IPS DF 19.7 (cell line): ENCODE measurements around the gene CD37.
"Not testable (repeated sequence)": the region's sequence is repeated elsewhere in the genome, so short reads cannot be mapped to it uniquely, and the experiment has no call there.

Experiments used
- DNase-seq: peaks from one replicate; pipeline ENCODE4 v3.0.0-alpha.2; 2013; ENCODE audit warnings: low read depth, low spot score

The CD37 gene

DNA sequence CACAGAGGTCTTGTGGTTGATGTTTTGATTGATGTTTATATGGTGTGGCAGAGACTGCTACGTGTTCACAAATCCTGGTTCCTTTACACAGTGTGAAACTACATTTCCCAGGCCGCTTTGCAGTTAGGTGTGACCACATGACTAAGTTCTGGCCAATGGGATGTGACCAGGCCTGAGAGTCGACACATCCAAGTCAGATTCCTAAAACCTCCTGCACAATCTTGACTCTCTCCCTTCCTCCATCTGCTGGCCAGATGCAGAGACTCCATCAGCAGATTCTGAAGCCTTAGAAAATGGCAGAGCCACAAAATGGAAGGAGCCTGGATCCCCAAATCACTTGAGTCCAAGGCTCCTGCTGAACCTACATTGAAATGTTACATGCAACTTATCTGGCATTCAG, 12.6 kb downstream of the CD37 start:
- no peak for DNase-seq

DNA sequence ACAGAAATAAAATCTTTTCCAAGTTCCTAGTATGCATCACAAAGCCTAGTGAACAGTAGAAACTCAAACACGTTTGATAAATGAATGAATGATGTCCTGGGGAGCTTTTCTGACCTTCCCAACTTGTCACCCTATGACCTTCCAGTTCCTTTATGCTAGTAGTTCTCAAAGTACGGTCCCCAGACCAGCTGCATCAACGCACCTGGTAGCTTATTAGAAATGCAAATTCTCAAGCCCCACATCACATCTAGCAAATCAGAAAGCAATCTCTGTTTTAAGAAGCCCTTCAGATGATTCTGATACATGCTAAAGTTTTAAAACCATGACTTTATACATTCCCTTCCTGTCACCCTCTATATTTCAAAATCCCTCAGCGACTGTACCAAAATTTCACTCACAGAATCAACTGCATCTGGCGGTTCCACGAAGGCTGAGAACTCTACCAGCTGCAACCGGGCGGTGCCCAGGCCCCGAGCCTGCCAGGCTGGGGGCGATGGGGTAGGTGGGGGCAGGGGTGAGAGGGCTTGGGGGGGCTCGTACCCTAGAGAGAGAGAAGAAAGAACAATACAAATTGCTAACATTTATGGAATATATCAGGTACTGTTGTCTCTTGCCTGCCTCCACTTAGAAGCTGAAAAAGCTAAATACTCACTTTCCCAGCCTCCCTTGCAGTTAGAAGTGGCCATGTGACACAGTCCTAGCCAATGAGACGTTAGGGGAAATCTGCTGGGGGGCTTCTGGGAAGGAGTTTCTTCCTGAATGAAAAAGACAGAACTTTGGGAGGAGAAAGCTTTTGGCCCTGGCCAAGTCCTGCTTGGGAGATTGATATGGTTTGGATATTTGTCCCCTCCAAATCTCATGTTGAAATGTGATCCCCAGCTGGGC, 13.3 kb downstream of the CD37 start:
- DNase-seq, result no peak

DNA sequence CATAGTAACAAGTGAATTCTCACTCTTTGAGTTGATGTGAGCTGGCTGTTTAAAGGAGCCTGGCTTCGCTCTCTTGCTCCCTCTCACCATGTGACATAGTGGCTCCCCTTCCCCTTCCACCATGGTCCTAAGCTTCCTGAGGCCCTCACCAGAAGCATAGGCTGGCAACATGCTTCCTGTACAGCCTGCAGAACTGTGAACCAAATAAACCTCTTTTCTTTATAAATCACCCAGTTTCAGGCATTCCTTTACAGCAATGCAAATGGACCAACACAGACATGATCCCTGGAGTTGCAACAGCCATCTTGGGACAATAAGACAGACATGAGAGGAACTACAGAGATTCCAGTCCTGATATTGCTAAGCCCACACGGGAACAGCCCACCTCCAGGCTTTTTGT, 14.4 kb downstream of the CD37 start:
- DNase-seq, result no peak

DNA sequence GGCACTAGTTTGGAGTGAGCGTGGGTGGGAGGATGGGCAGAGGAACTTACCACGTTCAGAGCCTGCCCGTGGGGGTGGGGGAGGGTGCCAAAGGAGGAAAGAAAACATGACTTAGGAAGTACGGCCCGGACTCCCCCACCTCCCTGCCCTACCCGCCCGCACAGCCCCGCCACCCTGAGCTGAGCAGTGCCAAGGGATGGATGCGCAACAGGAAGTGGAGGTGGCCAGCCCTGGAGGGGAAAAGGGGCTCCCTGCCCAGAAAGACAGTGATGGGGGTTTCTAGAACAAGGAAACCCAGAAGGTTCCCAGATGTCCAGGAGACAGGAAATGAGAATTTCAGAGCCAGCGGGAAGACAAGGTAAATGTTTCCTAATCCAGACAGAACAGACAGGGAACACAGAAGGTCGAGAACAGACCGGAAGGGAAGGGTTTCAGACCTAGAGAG, 20.7 kb downstream of the CD37 start:
- DNase-seq, result no peak

DNA sequence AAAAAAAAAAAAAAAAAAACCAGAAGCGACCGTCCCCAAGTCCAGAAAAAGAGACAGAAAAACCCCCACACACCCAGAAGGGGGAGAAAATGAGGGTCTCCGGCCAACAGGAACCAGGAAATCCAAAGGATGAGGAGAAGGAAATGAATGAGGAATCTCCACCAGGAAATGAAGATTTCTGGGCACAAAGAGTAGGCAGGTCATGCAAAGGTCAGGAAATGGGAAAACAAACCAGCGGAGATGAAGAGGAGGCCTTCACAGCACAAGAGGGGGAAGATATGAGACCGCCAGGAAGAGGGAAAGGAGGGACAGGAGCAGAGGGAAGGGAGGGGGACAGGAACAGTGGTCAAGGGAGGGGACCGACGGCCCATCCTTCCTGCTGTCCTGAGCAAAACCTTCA, 21.2 kb downstream of the CD37 start:
- DNase-seq, result no peak

DNA sequence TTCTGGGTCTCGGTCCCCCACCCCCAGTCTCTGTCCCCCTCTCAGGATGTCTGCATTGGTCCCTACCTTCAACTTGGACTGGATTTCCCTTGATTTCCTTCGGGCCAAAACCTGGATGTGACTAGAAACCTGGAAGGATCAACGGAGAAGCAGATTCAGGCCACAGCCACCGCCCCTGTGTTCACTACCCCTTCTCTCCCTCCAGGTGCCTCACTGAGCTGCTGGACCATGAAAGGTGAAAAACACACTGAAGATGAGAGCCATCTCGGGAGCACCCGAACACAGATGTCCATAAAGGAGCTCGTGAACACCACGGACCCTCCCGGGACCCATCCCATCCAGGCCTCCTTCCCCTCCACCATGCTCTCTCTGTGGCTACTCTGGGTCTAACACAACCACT, 22.0 kb downstream of the CD37 start:
- no peak for DNase-seq

DNA sequence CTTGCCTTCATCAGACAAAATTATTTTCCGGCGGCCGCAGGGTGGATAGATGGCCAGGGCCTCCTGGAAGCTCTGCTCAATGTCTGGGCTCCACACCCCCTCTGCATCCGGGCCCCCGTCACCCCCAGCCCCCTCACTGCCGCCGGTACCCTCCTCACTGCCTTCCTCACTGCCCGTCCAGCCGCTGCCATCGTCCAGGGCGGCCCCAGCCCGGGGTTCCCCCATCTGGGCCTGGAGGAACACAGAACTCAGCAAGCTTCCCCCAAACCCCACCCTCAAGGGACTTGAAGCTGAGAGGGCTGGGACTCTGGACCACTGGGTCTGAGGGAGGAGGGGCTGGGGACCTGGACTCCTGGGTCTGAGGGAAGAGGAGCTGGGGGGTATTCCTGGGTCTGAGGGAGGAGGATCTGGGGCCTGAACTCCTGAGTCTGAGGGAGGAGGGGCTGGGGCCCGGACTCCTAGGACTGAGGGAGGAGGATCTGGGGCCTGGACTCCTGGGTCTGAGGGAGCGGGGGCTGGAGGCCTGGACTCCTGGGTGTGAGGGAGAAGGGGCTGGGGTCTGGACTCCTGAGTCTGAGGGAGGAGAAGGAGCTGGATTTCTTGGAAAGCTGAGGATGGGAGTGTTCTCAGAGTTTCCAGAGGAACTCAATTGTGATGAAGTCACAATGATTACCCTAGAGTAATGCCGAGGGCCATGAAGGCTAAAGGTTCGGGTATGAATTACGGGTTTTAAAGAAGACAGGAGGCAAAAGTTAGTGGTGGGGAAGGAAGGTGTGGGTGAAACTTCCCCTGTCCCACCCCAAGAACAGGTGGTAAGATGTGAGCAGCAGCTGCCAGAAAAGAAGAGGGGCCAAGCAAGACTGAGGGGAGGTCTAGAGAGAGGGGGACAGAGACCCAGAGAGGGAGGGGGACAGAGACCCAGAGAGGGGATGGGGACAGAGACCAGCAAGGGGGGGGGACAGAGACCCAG, 24.9 kb downstream of the CD37 start:
- no peak for DNase-seq

DNA sequence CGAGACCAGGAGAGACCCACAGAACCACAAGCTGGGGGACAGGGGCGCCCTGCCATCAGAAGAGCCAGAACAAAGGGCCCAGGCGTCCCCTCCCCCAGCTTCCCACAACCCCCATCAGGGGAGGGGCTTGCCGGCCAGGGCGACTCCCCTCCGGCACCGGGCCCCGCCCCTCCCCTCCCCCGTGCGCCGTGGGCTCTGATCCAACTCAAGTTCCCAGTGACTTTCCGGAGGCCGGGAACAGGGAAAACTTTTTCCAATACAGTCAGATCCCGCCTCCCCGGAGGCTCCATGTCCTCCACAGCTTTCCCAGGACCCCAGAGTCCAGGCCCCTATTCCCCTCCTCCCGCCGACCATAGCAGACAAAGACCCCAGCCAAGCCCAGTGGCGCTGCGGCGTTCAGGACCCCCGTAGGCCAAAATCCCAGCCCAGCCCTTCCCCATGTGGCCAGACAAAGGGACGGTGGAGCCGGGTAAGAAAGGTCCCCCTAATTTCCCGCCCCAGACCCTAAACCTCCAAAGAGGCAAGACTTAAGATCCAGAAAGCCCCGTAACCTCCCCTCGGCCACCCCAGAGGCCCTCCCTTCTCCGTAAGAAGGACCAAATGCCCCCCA, 26.3 kb downstream of the CD37 start:
- DNase-seq, result no peak

DNA sequence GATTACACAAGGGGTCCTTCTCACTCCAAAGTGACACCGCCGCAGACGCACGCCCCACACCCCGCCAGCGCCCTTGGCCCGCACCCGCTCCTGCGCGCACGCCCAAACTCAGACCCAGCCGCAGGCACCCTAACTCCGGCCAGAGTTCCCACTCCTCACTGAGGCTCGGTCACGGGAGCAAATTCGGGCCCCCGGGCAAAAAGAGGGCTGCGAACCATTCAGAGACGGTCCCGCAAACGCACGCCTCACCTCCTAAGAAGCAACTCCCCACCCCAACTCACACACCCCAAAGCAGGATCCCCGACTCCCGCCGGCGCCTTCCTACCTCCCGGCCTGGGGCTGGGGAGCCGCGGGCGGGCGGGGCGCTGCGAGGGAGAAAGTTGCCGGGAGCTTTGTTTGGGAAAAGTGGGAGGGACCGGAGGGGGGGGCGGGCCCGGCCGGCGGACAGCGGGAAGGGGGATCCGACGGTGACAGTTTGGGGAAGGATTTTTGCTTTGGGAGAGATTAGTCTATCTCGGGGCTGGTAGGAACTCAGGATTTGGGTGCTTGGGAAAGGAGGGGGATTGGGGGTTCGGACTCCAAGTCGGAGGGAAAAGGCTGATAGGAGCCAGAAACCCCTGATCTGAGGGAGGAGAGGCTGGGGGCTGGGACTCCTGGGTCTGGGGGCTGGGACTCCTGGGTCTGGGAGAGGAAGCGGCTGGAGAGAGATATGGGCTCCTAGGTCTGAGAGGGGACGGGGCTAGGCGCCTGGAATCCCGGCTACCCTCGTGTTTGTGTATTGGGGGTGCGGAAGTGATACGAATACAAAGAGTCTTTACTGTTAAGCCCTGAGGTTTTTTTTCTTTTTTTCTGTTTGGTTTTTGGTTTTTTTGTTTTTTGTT, 27.1 kb downstream of the CD37 start, which contains the start of gene TEAD2:
Gene TEAD2, minus strand, starts transcription at position 369 of the 881 bp plus-strand sequence. CDS start 2,341 bp downstream, outside the sequence.
- DNase-seq, result no peak

DNA sequence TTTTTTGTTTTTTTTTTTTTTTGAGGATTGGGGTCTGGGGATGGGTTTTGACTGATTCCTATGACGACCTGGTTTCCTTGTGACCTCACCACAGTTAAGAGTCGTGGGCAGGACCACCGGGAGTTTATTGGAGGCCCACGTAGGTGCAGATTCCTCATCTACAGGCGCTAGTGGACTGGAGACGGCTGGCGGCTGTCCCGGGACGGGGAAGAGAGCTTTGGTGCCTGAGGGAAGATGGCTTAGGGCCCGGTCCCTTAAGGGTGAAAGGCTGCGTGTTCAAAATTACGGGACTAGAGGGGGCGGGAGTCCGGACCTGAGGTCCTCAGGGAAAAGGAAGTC, 27.7 kb downstream of the CD37 start:
- no peak for DNase-seq

DNA sequence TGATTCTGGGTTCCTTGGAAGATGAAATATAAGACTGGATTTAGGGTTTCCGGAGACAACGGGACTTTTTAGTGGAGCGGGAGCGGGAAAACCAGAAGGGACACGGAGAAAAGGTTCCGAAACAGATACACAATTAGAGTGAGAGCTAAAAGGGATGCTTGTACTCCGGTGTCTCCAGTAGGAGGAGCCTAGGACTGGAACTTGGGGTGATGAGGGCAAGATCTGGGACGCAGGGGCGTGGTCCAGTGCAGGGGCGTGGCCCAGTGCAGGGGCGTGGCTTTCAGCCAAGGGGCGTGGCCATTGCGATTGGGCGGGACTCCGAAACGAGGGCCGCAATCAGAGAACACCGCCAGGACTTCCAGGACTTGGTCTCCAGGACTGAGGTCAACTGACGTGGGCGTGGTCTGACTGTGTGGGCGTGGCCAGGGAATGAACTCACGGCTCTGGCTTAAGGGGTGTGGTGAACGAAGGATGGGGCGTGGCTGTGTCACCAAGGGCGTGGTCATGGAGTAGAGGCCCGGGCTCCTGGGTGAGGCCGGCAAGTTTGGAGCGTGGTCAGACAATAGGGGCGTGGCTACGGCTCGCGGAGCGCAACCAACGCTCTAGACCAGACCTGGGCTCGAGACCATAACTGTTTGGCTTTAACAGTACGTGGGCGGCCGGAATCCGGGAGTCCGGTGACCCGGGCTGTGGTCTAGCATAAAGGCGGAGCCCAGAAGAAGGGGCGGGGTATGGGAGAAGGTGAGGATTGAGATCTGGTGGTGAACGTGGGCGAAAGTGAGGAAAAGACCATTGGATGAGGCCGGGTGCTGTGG, 28.3 kb downstream of the CD37 start, which contains the start of gene DKKL1:
Gene DKKL1, plus strand, starts transcription at position 610 of the 815 bp plus-strand sequence. Its CDS starts 122 bp downstream, at position 732.
- DNase-seq, result peak; percentile 93

DNA sequence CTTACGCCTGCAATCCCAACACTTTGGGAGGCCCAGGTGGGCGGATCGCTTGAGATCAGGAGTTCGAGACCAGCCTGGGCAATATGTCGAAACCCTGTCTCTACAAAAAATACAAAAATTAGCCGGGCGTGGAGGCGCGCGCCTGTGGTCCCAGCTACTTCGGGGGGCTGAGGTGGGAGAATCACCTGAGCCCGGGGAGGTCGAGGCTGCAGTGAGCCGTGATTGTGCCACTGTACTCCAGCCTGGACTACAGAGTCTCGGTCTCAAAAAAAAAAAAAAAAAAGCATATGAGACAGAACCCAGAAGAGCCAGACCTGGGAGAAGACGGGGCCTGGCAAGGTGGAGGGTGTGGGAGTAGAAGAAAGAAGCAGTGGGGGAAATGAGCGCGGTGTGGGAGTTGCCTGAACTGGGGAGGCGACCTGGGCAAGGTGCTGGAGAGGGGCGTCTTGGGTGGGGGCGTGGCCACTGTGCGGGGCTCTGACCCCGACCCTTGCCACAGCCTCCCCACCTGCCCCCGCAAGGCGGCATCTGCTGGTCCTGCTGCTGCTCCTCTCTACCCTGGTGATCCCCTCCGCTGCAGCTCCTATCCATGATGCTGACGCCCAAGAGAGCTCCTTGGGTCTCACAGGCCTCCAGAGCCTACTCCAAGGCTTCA, 29.0 kb downstream of the CD37 start:
- no peak for DNase-seq

DNA sequence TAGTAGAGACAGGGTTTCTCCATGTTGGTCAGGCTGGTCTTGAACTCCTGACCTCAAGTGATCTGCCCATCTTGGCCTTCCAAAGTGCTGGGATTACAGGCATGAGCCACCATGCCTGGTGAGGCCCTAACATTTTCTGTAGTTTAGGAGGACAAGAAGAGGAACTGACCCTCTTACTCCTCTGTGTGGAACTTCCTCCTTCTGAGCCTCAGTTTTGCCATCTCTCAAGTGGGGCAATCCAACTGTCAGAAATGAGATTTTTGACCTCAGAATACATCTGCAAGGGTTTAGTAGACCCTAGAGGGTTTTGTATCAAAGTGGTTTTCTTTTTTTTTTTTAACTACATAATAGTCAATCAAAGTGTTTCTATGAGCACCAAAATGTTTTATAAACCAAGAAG, 30.9 kb downstream of the CD37 start:
- DNase-seq, result no peak

DNA sequence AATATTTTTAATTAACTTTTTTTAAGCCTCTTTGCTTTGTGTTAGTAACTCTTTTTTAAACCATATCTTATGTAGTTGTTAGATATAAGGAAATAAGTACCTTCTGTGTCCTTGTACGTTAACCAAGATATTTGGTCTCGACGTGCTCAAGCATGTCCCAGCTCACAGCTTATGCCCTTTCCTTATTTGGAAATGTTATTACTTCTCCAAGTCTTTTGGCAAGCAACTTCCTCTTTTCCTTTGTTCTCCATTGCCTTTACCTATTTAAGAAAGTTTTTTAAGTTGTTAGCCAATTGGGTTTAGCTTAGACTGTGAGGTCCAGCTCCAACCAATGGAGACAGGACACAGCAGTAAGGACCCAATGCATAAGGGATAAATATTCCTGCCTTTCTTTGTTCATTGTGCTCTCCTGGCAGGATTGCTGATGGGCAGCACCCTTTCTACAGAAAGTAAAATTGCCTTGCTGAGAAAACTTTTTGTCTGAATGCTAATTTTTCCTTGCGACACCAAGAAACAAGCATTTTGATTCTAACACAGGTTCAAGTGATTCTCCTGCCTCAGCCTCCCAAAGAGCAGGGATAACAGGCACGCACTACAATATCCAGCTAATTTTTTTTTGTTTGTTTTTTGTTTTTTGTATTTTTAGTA, 33.6 kb downstream of the CD37 start:
- DNase-seq, result no peak

DNA sequence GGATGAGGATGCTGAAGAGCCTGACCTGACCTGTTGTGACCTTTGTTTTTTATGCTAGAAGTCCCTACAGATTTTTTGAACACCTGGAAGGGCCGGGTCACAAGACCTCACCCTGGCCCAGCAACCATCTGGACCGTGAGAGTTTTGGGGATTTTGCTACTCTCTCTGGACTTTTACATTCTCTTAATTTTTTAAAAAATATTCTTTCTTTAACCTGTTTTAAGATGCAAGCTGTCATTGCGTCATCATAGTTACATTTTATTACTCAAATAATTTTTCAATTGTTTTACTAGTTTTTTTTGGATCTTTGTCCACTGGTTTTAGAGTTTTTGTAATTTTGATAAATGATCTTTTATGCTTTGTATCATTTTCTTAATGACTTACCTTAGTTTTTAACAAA, 36.0 kb downstream of the CD37 start:
- DNase-seq, result no peak

DNA sequence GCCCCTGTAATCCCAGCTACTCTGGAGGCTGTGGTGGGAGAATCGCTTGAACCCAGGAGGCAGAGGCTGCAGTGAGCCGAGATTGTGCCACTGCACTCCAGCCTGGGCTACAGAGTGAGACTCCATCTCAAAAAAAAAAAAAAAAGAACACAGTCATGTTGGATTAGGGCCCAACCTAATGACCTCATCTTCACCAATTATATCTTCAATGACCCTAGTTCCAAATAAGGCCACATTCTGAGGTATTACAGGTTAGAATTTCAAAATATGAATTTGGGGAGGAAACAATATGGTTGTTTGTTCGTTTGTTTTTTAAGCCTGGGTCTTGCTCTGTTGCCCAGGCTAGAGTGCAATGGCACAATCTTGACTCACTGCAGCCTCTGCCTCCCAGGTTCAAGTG, 38.0 kb downstream of the CD37 start:
- DNase-seq, result not testable (repeated sequence)

DNA sequence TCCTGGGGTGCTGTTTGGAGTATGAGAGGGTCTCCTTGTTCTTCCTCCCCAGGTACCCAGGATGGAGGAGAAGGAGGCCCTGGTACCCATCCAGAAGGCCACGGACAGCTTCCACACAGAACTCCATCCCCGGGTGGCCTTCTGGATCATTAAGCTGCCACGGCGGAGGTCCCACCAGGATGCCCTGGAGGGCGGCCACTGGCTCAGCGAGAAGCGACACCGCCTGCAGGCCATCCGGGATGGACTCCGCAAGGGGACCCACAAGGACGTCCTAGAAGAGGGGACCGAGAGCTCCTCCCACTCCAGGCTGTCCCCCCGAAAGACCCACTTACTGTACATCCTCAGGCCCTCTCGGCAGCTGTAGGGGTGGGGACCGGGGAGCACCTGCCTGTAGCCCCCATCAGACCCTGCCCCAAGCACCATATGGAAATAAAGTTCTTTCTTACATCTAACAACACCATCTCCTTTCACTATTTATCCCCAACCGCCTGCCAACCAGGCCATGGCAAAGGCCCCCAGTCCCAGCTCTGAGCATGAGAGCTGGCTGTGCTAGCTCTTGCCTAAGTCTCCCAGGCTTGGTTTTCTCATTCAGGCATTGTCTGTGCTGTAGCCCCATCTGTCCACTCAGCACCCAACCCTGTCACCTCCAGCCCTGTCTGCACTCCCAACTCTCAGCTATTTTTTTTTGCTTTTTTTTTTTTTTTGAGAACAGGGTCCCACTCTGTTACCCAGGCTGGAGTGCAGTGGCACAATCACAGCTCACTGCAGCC, 39.6 kb downstream of the CD37 start:
- DNase-seq, result no peak

DNA sequence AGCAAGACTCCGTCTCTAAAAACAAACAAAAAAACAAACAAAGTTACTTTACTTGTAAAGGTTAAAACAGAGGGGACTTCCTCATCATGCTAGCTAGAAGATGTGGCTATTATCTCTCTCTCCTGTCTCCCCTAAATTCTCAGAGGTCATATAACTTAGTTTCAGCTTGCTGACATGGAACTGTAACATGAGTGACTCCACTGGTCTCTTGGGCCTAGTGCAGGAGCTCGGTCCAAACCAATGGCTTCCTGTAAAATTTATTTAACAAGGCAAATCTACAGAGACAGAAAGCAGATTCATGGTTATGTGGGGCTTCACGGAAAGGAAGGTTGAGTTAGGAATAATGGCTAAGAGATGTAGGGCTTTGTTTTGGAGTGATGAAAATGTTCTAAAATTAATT, 43.3 kb downstream of the CD37 start:
- no peak for DNase-seq
